ENCODE data around the gene DCLK1.
A peak's percentile ranks its signal among the peaks of the same experiment; 100 is the strongest.

DCLK1 gene

DNA sequence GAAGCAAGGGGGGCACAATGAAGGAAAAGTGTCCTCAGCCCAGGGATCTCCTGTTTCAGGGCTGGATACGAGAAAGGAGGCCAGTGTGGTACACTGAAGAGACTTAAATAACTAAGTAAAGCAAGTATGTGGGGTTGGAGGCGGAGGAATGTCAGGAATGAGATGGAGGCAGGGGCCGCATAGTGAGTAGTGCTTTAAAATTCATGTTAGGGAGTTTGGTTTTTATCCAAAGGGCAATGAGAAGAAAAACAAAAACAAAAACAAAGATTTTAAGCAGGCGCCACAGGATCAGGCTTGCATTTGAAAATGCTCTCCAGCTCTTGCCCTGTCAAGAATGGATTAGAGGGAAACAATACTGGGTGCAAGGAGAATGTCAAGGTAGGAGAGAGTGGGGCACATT, 273.4 kb downstream of the DCLK1 start:
- Histone ChIP-seq H2BK5ac (ENCODE audit: low read depth, low read length, poor library complexity) (no peak overlapping the region), H3K4me1 (ENCODE audit: control insufficient read depth in 1 of 2, insufficient read depth in 2 of 2, low read length in 2 of 2) (peaks cover 2 to 7% of the 10 kb centered on the region in 2 experiments), H2AK5ac (ENCODE audit: low read length) (no peak overlapping the region), H3K9ac (ENCODE audit: low read length) (no peak overlapping the region), H3K27ac (ENCODE audit: low read depth, low read length) (no peak overlapping the region), H3K23ac (ENCODE audit: low read length) (no peak overlapping the region), H2BK120ac (ENCODE audit: insufficient read depth, low read length, poor library complexity) (no peak overlapping the region), H2AFZ (ENCODE audit: insufficient read depth, low read length, poor library complexity) (no peak overlapping the region), H4K12ac (ENCODE audit: low read depth, low read length) (no peak overlapping the region), H3K79me1 (ENCODE audit: low read length) (no peaks in the 10 kb centered on the region), H3K36me3 (ENCODE audit: control insufficient read depth in 1 of 2, insufficient read depth in 2 of 2, low read length in 2 of 2) (no peaks in the 10 kb centered on the region), H3K18ac (ENCODE audit: low read length) (no peak overlapping the region), H4K8ac (ENCODE audit: low read depth, low read length) (no peak overlapping the region), H2BK12ac (ENCODE audit: low read length) (no peak overlapping the region), H3K27me3 (ENCODE audit: insufficient read depth, low read length) (no peaks in the 10 kb centered on the region), H3K4me3 (ENCODE audit: low read depth, low read length) (no peak overlapping the region), H3K9me3 (ENCODE audit: insufficient read depth, low read depth, low read length) (peaks cover 1% of the 10 kb centered on the region), H3K79me2 (ENCODE audit: control insufficient read depth, insufficient read depth, low read length, poor library complexity) (no peaks in the 10 kb centered on the region), H3K4me2 (ENCODE audit: low read length) (no peak overlapping the region), H4K91ac (ENCODE audit: low read depth, low read length) (no peak overlapping the region), H3K14ac (ENCODE audit: low read length) (no peak overlapping the region), H3K4ac (ENCODE audit: low read depth, low read length) (no peak overlapping the region)
- no CpG with 5 or more reads among the region's 4 CpGs for WGBS (ENCODE audit: extremely low coverage, insufficient coverage, insufficient read length)
- DNase-seq = peak in 1 of 2 donors; percentile 10

DNA sequence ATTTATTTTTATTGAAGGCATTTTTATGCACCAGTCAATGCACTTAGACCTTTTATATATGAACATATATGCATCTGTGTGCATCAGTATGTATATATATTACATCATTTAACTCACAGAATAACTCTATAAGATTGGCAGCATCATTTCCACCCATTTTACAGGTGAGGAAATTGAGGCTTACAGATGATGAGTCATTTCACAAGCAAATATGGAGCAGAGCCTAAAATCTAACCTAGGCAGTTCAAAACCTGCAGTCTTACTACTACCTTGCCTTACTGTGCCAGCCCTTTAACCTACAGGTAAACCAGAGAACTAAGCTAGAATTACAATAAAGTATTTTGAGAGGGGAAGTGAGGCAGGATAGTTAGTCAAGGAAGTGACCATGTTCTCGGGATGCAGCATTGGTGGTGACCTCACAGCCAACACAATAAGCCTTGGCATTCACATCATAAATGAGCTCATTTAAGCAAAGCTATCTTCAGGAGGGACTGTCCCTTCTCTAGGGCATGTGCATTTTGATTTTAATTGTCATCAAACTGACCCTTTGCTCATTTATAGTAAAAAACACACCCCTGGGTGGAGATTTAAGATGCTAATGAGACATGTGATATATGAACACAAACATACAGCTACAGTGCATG, 274.3 kb downstream of the DCLK1 start:
- Histone ChIP-seq H2BK5ac (ENCODE audit: low read depth, low read length, poor library complexity) (no peak overlapping the region), H3K4me3 (ENCODE audit: low read depth, low read length) (no peak overlapping the region), H3K36me3 (ENCODE audit: control insufficient read depth in 1 of 2, insufficient read depth in 2 of 2, low read length in 2 of 2) (no peaks in the 10 kb centered on the region), H4K91ac (ENCODE audit: low read depth, low read length) (no peak overlapping the region), H2BK12ac (ENCODE audit: low read length) (no peak overlapping the region), H3K4ac (ENCODE audit: low read depth, low read length) (no peak overlapping the region), H3K4me2 (ENCODE audit: low read length) (no peak overlapping the region), H3K27me3 (ENCODE audit: insufficient read depth, low read length) (no peaks in the 10 kb centered on the region), H3K27ac (ENCODE audit: low read depth, low read length) (no peak overlapping the region), H3K14ac (ENCODE audit: low read length) (no peak overlapping the region), H3K4me1 (ENCODE audit: control insufficient read depth in 1 of 2, insufficient read depth in 2 of 2, low read length in 2 of 2) (peaks cover 2 to 7% of the 10 kb centered on the region in 2 experiments), H3K79me1 (ENCODE audit: low read length) (no peaks in the 10 kb centered on the region), H2BK120ac (ENCODE audit: insufficient read depth, low read length, poor library complexity) (no peak overlapping the region), H4K8ac (ENCODE audit: low read depth, low read length) (no peak overlapping the region), H3K23ac (ENCODE audit: low read length) (no peak overlapping the region), H3K79me2 (ENCODE audit: control insufficient read depth, insufficient read depth, low read length, poor library complexity) (no peaks in the 10 kb centered on the region), H3K9ac (ENCODE audit: low read length) (no peak overlapping the region), H4K12ac (ENCODE audit: low read depth, low read length) (no peak overlapping the region), H3K18ac (ENCODE audit: low read length) (no peak overlapping the region), H2AK5ac (ENCODE audit: low read length) (no peak overlapping the region), H2AFZ (ENCODE audit: insufficient read depth, low read length, poor library complexity) (no peak overlapping the region), H3K9me3 (ENCODE audit: insufficient read depth, low read depth, low read length) (peaks cover 1% of the 10 kb centered on the region)
- DNase-seq = no peak
- no CpG with 5 or more reads among the region's 1 CpG for WGBS (ENCODE audit: extremely low coverage, insufficient coverage, insufficient read length)

DNA sequence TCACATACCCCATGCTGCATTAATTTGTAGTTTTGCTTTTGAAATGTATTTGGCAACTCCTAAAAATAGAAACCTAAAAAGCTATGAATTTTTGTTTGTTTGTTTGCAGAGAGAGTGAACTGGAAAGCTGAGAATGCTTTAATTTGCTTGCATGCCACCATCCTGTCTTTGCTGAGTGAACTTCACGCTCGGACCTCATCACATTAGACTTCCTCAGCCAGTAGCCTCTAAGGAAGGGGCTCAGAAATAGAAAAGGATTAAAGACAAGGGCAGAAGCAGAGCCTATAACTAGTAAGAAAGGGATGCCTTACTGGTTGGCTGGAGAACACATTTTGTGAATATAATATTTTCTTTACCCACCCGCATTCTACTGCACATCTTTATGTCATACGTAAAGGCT, 275.1 kb downstream of the DCLK1 start:
- H2BK5ac ChIP-seq (ENCODE audit: low read depth, low read length, poor library complexity) = no peak overlapping the region
- DNase-seq = no peak
- no peak overlapping the region for H3K4me2 ChIP-seq (ENCODE audit: low read length)
- peaks cover 1% of the 10 kb centered on the region for H3K9me3 ChIP-seq (ENCODE audit: insufficient read depth, low read depth, low read length)
- no peak overlapping the region for H4K8ac ChIP-seq (ENCODE audit: low read depth, low read length)
- no peaks in the 10 kb centered on the region for H3K27me3 ChIP-seq (ENCODE audit: insufficient read depth, low read length)
- H3K27ac ChIP-seq (ENCODE audit: low read depth, low read length) = no peak overlapping the region
- H2AK5ac ChIP-seq (ENCODE audit: low read length) = no peak overlapping the region
- no peak overlapping the region for H2BK120ac ChIP-seq (ENCODE audit: insufficient read depth, low read length, poor library complexity)
- H3K18ac ChIP-seq (ENCODE audit: low read length) = no peak overlapping the region
- no peaks in the 10 kb centered on the region for H3K79me1 ChIP-seq (ENCODE audit: low read length)
- no peak overlapping the region for H3K14ac ChIP-seq (ENCODE audit: low read length)
- H4K91ac ChIP-seq (ENCODE audit: low read depth, low read length) = no peak overlapping the region
- no peak overlapping the region for H4K12ac ChIP-seq (ENCODE audit: low read depth, low read length)
- no peak overlapping the region for H3K9ac ChIP-seq (ENCODE audit: low read length)
- no peak overlapping the region for H3K4ac ChIP-seq (ENCODE audit: low read depth, low read length)
- WGBS (ENCODE audit: extremely low coverage, insufficient coverage, insufficient read length) = no CpG with 5 or more reads among the region's 4 CpGs
- H3K23ac ChIP-seq (ENCODE audit: low read length) = no peak overlapping the region
- H2BK12ac ChIP-seq (ENCODE audit: low read length) = no peak overlapping the region
- no peaks in the 10 kb centered on the region for H3K36me3 ChIP-seq (ENCODE audit: control insufficient read depth in 1 of 2, insufficient read depth in 2 of 2, low read length in 2 of 2)
- no peak overlapping the region for H2AFZ ChIP-seq (ENCODE audit: insufficient read depth, low read length, poor library complexity)
- H3K4me1 ChIP-seq (ENCODE audit: control insufficient read depth in 1 of 2, insufficient read depth in 2 of 2, low read length in 2 of 2) = peaks cover 2 to 7% of the 10 kb centered on the region in 2 experiments
- H3K4me3 ChIP-seq (ENCODE audit: low read depth, low read length) = no peak overlapping the region
- no peaks in the 10 kb centered on the region for H3K79me2 ChIP-seq (ENCODE audit: control insufficient read depth, insufficient read depth, low read length, poor library complexity)

DNA sequence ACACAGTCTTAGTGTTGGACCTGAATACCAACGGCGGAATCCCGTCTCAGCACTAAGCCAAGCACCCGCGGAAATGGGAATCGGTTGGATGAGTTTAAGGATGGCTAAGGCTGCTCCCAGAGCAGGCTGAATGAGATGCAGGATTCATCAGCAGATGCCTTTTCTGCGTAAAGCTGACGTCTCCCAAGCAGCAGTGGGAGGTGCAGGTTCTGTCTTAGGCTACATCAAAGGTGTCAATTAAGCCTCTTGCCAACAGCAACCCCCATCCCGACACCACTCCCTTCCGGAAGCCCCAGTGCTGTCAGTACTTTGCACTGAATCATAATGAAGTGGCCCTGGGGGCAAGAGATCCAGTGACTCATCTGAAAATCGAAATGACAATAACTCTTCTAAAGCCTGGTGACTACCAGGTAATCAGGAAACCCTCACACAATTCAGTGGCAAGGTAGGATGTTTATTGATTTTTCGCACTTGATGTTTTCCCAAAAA, 275.6 kb downstream of the DCLK1 start:
- Histone ChIP-seq H3K23ac (ENCODE audit: low read length) (no peak overlapping the region), H3K9ac (ENCODE audit: low read length) (no peak overlapping the region), H3K4ac (ENCODE audit: low read depth, low read length) (no peak overlapping the region), H3K79me2 (ENCODE audit: control insufficient read depth, insufficient read depth, low read length, poor library complexity) (no peaks in the 10 kb centered on the region), H3K4me3 (ENCODE audit: low read depth, low read length) (no peak overlapping the region), H2AK5ac (ENCODE audit: low read length) (no peak overlapping the region), H4K8ac (ENCODE audit: low read depth, low read length) (no peak overlapping the region), H3K27me3 (ENCODE audit: insufficient read depth, low read length) (no peaks in the 10 kb centered on the region), H2BK120ac (ENCODE audit: insufficient read depth, low read length, poor library complexity) (no peak overlapping the region), H3K4me2 (ENCODE audit: low read length) (peak overlapping the region; percentile 1), H3K4me1 (ENCODE audit: control insufficient read depth in 1 of 2, insufficient read depth in 2 of 2, low read length in 2 of 2) (peaks cover 2 to 7% of the 10 kb centered on the region in 2 experiments), H2BK12ac (ENCODE audit: low read length) (no peak overlapping the region), H3K18ac (ENCODE audit: low read length) (no peak overlapping the region), H2BK5ac (ENCODE audit: low read depth, low read length, poor library complexity) (no peak overlapping the region), H4K12ac (ENCODE audit: low read depth, low read length) (no peak overlapping the region), H3K79me1 (ENCODE audit: low read length) (no peaks in the 10 kb centered on the region), H3K14ac (ENCODE audit: low read length) (no peak overlapping the region), H3K27ac (ENCODE audit: low read depth, low read length) (no peak overlapping the region), H3K9me3 (ENCODE audit: insufficient read depth, low read depth, low read length) (peaks cover 1% of the 10 kb centered on the region), H4K91ac (ENCODE audit: low read depth, low read length) (no peak overlapping the region), H3K36me3 (ENCODE audit: control insufficient read depth in 1 of 2, insufficient read depth in 2 of 2, low read length in 2 of 2) (no peaks in the 10 kb centered on the region), H2AFZ (ENCODE audit: insufficient read depth, low read length, poor library complexity) (no peak overlapping the region)
- DNase-seq = peak; percentile 51 to 78
- no CpG with 5 or more reads among the region's 12 CpGs for WGBS (ENCODE audit: extremely low coverage, insufficient coverage, insufficient read length)

Measured in trophoblast cell (in vitro differentiated cells and primary cell).